IPS-NIHi11 (cell line): ENCODE results near the gene ABI2.

Experiments used
- DNase-seq: peaks from one replicate; pipeline ENCODE4 v3.0.0; 2012; ENCODE audit warnings: mixed read lengths, low spot score

ABI2 gene

GRCh38 chr2:203431391-203432185 is 103.4 kb downstream of the ABI2 start:
- no peak for DNase-seq

DNA sequence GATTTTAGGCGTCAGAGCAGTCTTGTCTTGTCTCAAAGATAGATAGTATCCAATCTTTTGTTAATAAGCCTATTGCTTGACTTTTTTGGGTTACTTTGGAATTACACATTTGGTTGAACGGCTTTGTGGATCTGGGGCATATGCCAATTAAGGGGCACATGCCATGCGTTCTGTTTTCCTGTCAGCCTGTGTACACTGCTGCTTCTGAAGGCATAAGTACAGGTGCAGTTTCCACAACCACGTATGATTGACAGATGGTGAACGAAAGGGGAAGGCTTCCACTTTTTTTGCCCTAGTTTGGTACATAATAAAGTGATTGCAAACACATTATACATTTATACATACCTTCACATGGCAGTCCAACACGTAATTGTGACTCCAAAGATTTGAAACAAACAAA is 104.6 kb downstream of the ABI2 start:
- DNase-seq = no peak

- DNase-seq = no peak
Measured at GRCh38 chr2:203436496-203436895, 108.3 kb downstream of the ABI2 start.

- no peak for DNase-seq
Measured at GRCh38 chr2:203437511-203437910, 109.3 kb downstream of the ABI2 start.

DNA sequence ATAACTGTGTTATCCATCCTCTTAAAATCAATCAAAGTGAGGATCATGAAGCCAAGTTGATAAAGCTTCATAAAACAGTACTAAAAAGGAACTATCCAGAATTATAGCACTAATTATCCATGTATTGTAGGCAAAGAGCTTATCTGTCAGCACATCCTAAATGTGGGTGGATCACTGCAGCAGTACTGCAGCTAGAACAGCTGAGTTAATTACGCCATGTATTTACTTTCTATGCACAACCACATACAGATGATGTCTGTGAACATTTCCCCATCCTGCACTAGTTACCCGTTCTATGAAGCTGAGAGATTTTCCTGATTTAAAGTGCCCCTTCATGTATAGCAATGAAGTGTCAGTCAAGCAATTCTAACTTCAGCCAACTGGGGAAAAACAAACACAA is 110.3 kb downstream of the ABI2 start:
- DNase-seq = no peak

DNA sequence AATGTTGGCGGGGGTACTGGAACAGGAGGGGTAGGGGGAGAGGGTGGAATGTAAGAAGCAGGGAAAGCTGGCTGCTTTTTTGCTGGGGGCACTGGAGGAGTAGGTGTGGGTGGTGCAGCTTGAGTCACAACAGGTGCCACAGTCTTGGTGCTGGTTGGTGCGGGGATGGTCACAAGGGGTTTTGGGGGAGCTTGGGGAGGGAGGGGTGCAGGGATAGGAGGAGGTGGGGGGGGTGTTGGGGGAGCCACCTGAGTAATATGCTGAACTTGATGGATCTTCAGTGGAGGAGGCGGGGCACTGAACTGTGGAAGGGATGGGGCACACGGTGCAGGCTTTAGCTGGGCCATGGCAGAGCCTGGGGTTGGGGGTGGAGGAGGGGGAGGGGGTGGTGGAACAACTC is 112.5 kb downstream of the ABI2 start:
- DNase-seq = no peak

DNA sequence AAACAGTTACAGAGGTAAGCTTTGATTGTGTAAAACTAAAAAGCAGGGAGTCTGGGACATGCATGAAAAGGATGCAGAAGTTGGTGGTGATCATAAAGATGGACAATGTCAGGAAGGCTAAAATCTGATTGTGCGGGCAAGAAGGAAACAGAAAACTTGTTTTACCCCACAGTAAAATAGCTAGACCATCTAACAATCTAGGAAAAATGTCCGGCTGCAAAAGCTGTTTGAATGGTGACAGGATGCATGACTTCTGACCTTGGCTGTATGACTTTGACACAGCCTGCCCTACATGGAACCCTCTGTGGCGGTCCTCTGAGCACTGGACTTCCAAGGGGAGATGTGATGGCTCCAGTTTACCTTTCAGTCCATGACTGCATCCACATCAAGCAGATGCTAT is 113.3 kb downstream of the ABI2 start:
- no peak for DNase-seq

DNA sequence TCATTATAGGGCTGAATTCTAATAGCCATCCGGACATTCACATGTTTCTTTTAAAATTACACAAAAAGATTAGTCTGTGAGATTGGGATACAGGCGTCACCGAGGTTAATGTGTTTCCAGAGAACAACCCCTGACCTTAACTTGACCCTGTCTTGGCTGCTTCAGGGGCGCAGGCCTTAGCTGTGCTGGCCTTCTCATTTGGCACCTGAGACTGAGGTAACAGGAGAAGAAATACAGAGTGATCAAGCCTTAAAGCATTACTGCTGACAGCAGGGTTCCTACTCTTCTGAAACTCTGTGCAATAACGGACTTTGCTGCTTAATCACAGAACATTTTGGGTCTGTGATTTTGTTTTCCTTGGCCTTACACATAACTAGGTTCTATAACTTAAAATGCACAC is 114.3 kb downstream of the ABI2 start:
- no peak for DNase-seq

GRCh38 chr2:203444738-203445137 is 116.5 kb downstream of the ABI2 start:
- no peak for DNase-seq

- no peak for DNase-seq
Measured at GRCh38 chr2:203446071-203446481, 117.9 kb downstream of the ABI2 start.

- DNase-seq = no peak
Measured at GRCh38 chr2:203446780-203447179, 118.6 kb downstream of the ABI2 start.

DNA sequence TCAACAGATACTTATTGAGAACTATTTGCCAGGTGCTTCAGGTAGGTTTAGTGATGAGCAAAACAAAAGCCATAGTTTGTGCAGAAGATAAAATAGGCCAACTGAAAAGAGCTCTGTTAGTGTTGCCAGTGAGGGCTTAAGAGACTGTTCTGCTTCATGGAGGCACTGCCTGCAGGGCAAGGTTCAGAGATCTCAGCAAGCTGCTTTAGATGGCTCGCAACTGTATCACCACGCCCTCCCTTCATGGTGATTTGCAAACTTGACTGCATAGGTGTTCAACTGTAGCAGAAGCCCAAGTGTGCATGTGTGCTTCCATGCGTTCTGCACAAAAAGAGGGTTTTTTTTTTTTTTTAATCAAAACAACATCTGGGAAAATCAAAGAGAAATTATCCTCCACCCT is 122.4 kb downstream of the ABI2 start:
- no peak for DNase-seq

DNA sequence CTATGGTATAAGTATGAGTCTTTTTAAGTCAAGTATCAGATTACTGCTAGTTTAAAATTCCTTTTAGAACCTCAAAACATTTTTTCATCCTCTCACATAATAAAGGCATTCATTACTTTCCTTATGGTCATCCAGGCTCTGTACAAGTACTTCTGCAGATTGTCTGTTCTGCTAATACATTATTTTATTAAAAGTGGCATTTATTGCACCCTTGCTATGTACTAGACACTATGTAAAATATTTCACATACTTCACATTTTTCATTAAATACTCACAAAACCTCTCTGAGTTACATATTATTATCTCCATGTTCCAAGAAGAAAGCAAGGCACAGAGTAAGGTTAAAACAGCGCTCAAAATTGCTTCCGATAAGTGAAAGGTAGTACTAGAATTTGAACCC is 122.8 kb downstream of the ABI2 start:
- no peak for DNase-seq

DNA sequence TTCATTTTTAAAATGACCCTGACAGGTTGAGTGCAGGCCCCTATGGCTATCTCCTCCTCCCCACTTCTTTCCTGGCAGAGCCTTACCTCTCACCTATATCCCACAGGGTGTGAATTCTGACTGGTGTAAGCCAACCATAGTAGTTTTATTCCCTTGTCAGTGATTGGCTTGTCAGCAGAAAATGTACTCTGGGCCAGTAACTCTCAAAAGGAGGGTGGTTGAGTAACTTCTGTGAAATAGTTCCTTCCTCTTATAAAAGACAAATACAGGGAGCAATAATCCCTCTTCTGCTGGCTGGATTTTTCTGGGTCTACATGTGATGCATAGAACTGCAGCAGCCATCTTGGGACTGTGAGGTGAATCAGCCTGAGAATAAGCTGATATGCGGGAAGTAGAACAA is 123.5 kb downstream of the ABI2 start:
- no peak for DNase-seq

DNA sequence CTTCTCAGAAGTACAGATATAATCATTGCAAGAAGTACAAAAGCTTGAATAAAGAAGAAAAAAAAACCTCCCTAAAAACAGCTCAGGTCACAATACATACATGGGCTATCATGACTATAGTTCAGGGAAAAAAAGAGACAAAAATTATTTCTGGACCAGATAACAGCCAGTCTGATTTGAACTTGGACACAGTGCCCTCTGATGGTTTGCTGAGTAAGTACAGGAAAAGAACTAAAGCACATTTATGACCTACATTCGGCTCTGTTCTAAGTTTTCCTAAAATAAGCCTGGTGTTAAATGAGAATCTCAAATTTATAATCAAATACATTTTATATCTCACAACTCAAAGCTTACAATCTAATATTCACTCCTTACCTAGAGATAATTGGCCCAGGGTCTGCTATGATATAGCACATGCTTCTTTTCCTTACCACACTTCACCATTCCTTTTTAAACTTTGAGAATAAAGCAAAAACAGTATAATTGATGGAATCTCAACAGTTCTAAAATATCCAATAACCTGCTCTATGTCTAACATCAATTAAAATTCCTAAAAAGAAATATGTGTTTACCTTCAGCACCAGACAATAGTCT is 125.8 kb downstream of the ABI2 start:
- DNase-seq = peak; percentile 33

- DNase-seq = no peak
Measured at GRCh38 chr2:203455209-203455608, 127.0 kb downstream of the ABI2 start.

DNA sequence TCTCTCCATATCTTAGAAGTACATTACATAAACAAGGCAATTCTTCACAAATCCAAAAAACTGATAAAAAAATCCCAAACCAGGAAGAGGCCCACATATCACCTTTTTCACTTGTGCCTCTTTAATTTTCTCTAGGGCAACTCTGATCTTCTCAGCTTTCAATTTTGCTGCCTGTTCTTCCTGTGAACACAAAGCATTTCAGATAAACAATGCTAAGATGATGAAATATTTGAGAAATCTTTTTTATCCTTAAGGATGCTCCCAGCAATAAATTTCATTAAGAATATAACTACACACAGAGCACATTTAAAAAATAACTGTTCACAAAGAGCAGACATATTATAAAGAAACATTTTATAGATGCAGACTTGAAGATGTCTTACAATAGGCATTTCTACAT is 133.6 kb downstream of the ABI2 start:
- DNase-seq = no peak

DNA sequence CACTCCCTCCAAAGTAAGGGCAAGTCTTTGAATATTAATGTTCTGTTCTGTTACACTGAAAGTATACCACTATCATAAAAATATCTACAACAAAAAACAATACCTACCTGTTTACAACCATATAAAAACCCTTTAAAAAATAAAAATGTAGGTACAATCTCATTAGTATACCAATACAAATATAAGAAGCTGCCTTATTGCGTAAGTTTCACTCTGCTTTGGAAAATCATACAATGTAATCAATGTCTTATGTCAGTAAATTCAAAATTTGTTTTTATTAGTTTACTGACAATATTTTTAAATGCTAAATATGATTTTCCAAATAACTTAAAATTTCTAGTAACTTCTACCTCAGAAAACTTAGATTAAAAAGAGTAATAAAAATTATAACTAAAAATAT is 134.1 kb downstream of the ABI2 start:
- DNase-seq = no peak

DNA sequence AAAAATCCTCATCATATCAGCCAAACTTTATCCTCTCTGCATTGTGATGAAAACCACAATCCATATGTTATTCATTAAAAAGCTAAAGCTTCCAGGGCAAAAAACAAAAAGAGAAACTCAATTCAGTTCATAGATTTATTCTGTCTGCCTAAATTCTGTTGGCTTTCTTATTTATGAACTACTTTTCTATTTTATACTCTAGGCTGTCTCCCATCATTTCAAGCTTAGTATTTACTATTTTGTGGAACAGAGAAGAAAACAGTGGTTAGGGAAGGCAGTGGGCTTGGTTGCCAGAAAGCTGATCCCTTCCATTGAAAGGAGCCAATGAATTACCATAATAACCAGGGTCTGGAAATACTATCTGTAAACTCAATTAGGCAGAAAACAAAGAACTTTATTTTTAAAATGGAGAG is 135.1 kb downstream of the ABI2 start:
- DNase-seq = no peak

DNA sequence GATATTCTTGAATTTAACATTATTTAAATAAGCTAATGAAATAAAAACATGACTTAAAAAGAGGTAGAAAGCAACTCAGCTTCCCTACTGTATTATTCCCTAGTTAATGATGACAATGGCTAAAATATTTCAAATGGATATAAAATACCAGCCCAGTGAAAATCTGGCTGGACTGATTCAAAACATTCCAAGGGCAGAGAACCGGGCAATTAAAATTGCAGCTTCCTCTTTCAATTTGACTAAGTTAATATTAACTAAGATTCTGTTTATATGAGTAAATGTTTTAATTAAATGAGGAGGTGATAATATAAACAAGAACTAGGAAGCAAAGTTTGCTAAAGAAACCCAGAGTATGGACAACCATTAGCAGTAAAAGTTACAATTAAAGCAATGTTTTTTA is 141.4 kb downstream of the ABI2 start:
- no peak for DNase-seq

- DNase-seq = no peak
Measured at GRCh38 chr2:203470371-203470770, 142.2 kb downstream of the ABI2 start.

- DNase-seq = no peak
Measured at GRCh38 chr2:203471323-203471722, 143.1 kb downstream of the ABI2 start.

- no peak for DNase-seq
Measured at GRCh38 chr2:203476881-203477280, 148.7 kb downstream of the ABI2 start.

DNA sequence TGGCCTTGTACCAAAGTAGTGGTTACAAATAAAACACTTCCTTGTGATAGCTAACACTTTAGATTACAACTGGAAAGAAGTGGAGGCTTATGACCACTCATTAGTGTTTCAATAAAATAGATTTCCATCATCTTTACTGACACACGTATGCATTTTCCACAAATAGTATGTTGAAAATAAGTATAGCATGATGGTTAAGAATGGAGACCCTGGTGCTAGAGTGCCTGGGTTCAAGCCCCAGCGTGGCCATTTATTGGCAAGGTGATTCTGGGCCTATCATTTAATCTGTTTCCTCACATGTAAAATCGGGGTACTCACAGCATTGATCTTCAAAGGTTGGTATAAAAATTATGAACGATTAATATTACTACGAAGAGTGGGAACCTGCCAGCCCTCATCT is 152.4 kb downstream of the ABI2 start:
- no peak for DNase-seq
